ENCODE data around the gene SDHD.

SDHD gene

DNA sequence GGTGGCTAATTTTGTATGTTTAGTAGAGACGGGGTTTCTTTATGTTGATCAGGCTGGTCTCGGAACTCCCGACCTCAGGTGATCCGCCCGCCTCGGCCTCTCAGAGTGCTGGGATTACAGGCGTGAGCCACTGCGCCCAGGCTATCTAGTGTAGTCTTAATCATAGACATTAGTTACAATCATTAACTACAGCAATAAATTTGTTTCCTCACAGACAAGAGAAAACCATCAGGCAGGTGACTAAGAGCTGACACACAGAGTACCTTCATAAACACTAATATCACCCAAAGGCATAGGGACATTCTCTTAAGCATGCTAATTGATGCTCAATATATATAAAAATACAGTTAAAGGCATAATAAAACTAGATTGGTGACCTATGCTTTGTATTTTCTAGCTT lies 19.4 kb downstream of the SDHD start:
- DNase-seq = no peak

- no peak for DNase-seq
These were observed 27.1 kb downstream of the SDHD start for GRCh38 chr11:112113539-112114457.

DNA sequence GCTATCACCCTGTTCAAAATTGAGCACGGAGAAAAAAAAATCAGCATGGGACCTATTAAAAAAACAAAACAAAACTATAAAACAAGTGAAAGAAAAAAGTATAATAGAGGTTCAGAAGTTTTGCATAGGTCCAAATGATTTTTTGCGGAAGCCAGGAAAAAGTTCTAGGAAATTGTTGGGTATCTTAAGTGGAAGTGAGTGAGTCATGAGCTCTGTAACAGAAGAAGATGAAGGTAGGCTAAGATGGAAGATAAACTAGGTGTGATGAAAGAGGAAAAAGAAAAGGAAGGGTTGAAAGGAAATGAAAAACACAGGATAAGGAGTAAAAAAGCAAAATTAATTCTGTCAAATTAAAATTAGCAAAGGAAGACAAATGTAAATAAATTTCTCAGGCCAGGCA lies 27.8 kb downstream of the SDHD start:
- no peak for DNase-seq

DNA sequence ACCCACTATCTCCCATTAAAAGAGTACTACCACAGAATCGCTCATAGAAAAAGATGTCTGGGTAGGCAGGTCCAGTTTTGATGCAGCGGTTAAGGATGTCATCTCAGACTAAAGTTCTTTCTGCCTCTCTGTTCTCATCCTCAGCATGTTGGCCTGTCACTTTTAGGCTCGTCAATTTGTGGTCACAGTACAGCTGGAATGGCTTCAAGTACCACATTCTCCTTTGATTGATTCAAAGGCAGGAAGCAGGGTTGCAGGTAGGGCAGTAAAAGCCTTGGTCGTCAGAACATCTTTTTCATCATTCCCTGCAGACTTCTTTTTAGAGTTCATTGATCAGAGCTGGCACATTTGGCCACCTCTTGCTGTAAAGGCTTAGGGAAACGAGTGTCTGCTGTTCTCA lies 28.7 kb downstream of the SDHD start:
- DNase-seq = no peak

GRCh38 chr11:112118176-112118575 lies 31.5 kb downstream of the SDHD start:
- no peak for DNase-seq

- no peak for DNase-seq
These were observed 35.4 kb downstream of the SDHD start for GRCh38 chr11:112121981-112122615.

GRCh38 chr11:112123129-112123528 lies 36.5 kb downstream of the SDHD start:
- no peak for DNase-seq

GRCh38 chr11:112127056-112127455 lies 40.4 kb downstream of the SDHD start:
- DNase-seq = no peak

- no peak for DNase-seq
These were observed 41.9 kb downstream of the SDHD start for GRCh38 chr11:112128483-112129121.

DNA sequence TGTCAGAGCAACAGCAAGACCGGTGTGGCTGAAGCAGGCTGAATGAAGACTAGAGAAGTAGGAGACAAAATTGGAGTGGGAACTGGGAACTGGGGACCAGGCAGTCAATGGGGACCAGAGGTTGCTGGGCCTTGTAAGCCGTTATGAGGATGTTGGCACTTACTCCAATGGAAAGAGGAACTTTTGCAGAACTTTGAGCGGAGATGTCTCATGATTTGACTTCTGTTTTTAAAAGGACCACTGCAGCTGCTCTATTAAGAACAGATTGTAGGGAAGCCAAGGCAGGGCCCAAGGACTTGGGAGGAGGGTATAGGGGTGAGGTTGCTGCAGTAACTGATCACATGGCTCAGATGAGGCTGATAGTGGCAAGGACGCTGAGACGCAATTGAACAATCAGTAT lies 43.0 kb downstream of the SDHD start:
- no peak for DNase-seq

GRCh38 chr11:112132737-112133136 lies 46.1 kb downstream of the SDHD start:
- DNase-seq = no peak

DNA sequence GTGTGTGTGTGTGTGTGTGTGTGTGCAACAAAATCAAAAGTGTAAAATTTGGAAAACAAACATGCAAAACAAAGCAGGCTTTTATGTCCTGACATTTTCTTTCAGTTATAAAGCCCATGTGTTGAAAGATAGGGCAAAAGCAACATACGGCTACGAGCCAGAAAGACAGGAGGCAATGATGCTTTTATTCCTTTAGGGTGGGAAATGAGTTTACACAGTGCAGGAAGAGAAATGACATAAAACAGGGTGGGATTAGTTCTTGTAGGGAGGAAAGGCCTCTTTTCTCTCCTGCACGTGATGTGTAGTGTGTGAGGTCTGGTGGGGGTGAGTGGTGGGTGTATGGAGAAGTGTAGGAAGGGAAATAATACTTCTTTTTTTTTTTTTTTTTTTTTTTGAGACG lies 47.8 kb downstream of the SDHD start:
- DNase-seq = no peak

GRCh38 chr11:112143597-112143996 lies 56.9 kb downstream of the SDHD start:
- DNase-seq = no peak

Data from stimulated activated CD4-positive, alpha-beta T cell treated with anti-CD3 and anti-CD28 coated beads, Interleukin-4, amount 100 ng/mL, for 1 hour (primary cell).